HG03575 (cell line): ENCODE data around the gene KIF1A.

Source experiments
- ATAC-seq: cut with Tn5 transposase; IDR thresholded peaks from one replicate; pipeline ENCODE4 v1.9.1; 2021; ENCODE audit not compliant: unreplicated experiment, insufficient number of reproducible peaks, low FRiP score; ENCODE audit errors: extremely low read depth

Gene KIF1A

GRCh38 chr2:240730501-240731177, 89.4 kb downstream of the KIF1A start:
- no peak for ATAC-seq

- ATAC-seq, result no peak
Observed at GRCh38 chr2:240728827-240729226, 91.2 kb downstream of the KIF1A start.

- no peak for ATAC-seq
Observed at GRCh38 chr2:240728361-240728760, 91.7 kb downstream of the KIF1A start.

GRCh38 chr2:240727913-240728312, 92.1 kb downstream of the KIF1A start:
- no peak for ATAC-seq

GRCh38 chr2:240727439-240727838, 92.6 kb downstream of the KIF1A start:
- ATAC-seq, result no peak

- no peak for ATAC-seq
Observed at GRCh38 chr2:240726876-240727275, 93.1 kb downstream of the KIF1A start.

GRCh38 chr2:240725671-240726070, 94.3 kb downstream of the KIF1A start:
- ATAC-seq, result no peak

- ATAC-seq, result no peak
Observed at GRCh38 chr2:240725266-240725665, 94.8 kb downstream of the KIF1A start.

GRCh38 chr2:240724431-240724830, 95.6 kb downstream of the KIF1A start:
- ATAC-seq, result no peak

- no peak for ATAC-seq
Observed at GRCh38 chr2:240723851-240724250, 96.2 kb downstream of the KIF1A start.

GRCh38 chr2:240722796-240723735, 97.0 kb downstream of the KIF1A start:
- ATAC-seq, result no peak

- no peak for ATAC-seq
Observed at GRCh38 chr2:240722376-240722775, 97.6 kb downstream of the KIF1A start.

GRCh38 chr2:240721596-240722180, 98.3 kb downstream of the KIF1A start:
- ATAC-seq, result no peak

GRCh38 chr2:240720686-240721595, 99.1 kb downstream of the KIF1A start:
- no peak for ATAC-seq

- no peak for ATAC-seq
Observed at GRCh38 chr2:240719676-240720545, 100.1 kb downstream of the KIF1A start.

GRCh38 chr2:240718896-240719490, 101.0 kb downstream of the KIF1A start:
- ATAC-seq, result no peak

GRCh38 chr2:240717681-240718581, 102.1 kb downstream of the KIF1A start:
- no peak for ATAC-seq
